Upper lobe of right lung (tissue), 1 donor: ENCODE measurements around the gene ALDH9A1. TPM values are rescaled to one million over a fixed set of nuclear protein-coding genes. Genes with fewer than 3 reads are reported as not detected.
"Not testable (repeated sequence)": the region's sequence is repeated elsewhere in the genome, so short reads cannot be mapped to it uniquely, and the experiment has no call there.

Experiments
- ATAC-seq: fragments of 200-7000 bp; cut with Tn5 transposase; one replicate; pipeline ENCODE4 v1.9.1; 2020; ENCODE audit warnings: mild to moderate bottlenecking, moderate library complexity
- DNase-seq: peaks from one replicate; pipeline ENCODE4 v3.0.0-alpha.2; 2020
- H3K27ac ChIP-seq: fragments of 200-600 bp; one replicate; pipeline ENCODE4 v1.8.0; 2022
- H3K27me3 ChIP-seq: fragments of 200-600 bp; one replicate; pipeline ENCODE4 v1.8.0; 2022; ENCODE audit warnings: mild to moderate bottlenecking
- H3K36me3 ChIP-seq: fragments of 200-600 bp; one replicate; pipeline ENCODE4 v1.8.0; 2022
- H3K4me1 ChIP-seq: fragments of 200-600 bp; one replicate; pipeline ENCODE4 v1.8.0; 2022
- H3K4me3 ChIP-seq: fragments of 200-600 bp; one replicate; pipeline ENCODE4 v1.8.0; 2022; ENCODE audit warnings: mild to moderate bottlenecking
- H3K9me3 ChIP-seq: fragments of 200-600 bp; one replicate; pipeline ENCODE4 v1.8.0; 2022
- intact Hi-C: fragments of 100-400 bp; cut with DNase I; formaldehyde crosslinking; loops from one replicate; pipeline ENCODE4 v1.11.0; 2022
- total RNA-seq: library from RNA; stranded (reverse); fragmentation: NEBNext Ultra II Directional; extraction: Animal tissue kit (Norgen Biotek cat#: 25700); gene quantifications from one replicate; pipeline ENCODE4 v1.2.1, GENCODE V29; 2021
- TF ChIP-seq, protein P1 (sequence below): fragments of 200-600 bp; IDR thresholded peaks from one replicate; pipeline ENCODE4 v1.8.0; 2022; ENCODE audit warnings: antibody characterized with exemption
- donor health status: DM: no; HTN: yes; CAD: no; lungs with severe emphysema.

Gene ALDH9A1
- total RNA-seq, 1 donor from 2014 or later, result 68.5 TPM

DNA sequence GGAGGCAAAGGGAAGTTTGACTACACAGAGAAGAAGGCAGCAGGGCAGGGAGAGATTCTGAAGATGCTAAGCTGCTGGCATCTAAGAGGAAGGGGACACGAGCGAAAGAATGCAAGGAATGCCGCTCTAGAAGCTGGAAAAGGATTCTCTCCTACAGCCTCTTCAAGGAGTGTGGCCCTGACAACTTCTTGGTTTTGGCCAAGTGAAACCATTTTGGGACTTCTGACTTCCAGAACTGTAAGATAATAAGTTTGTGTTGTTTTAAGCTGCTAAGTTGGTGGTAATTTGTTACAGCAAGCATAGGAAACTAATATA lies 38.8 kb downstream of the ALDH9A1 start:
- Histone ChIP-seq H3K4me1 (no peaks in the 10 kb centered on the region), H3K36me3 (peaks cover 70% of the 10 kb centered on the region), H3K4me3 (no peak overlapping the region), H3K27me3 (no peaks in the 10 kb centered on the region), H3K27ac (no peak overlapping the region), H3K9me3 (no peaks in the 10 kb centered on the region)
- TF ChIP-seq, protein P1, sequence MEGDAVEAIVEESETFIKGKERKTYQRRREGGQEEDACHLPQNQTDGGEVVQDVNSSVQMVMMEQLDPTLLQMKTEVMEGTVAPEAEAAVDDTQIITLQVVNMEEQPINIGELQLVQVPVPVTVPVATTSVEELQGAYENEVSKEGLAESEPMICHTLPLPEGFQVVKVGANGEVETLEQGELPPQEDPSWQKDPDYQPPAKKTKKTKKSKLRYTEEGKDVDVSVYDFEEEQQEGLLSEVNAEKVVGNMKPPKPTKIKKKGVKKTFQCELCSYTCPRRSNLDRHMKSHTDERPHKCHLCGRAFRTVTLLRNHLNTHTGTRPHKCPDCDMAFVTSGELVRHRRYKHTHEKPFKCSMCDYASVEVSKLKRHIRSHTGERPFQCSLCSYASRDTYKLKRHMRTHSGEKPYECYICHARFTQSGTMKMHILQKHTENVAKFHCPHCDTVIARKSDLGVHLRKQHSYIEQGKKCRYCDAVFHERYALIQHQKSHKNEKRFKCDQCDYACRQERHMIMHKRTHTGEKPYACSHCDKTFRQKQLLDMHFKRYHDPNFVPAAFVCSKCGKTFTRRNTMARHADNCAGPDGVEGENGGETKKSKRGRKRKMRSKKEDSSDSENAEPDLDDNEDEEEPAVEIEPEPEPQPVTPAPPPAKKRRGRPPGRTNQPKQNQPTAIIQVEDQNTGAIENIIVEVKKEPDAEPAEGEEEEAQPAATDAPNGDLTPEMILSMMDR, result no peak
- no peak for DNase-seq
- intact Hi-C loops, result no loop called here
- no peak for ATAC-seq

DNA sequence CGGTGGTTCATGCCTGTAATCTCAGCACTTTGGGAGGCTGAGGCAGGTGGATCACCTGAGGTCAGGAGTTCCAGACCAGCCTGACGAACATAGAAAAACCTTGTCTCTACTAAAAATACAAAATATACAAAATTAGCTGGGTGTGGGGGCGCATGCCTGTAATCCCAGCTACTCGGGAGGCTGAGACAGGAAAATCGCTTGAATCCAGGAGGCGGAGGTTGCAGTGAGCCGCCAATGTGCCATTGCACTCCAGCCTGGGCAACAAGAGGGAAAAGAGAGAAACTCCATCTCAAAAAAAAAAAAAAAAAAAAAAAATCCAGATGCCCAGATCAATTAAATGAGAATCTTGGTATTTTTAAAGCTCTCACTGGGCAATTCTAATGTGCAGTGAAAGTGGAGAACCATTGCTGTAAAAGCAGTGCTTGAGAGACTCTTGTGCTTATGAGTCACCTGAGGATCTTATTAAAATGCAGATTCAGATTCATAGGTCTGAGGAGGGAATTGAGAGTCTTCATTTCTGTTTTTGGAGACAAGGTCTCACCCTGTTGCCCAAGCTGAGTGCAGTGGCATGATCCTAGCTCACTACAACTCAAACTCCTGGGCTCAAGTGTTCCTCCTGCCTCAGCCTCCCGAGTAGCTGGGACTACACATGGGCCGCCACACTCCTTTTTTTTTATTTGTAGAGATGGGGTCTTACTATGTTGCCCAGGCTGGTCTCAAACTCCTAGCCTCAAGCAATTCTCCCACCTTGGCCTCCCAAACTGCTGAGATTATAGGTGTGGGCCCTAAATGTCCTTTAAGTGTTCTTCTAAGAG lies 39.4 kb downstream of the ALDH9A1 start:
- H3K4me1 ChIP-seq, H3K27me3 ChIP-seq, intact Hi-C loops, H3K9me3 ChIP-seq, H3K27ac ChIP-seq, DNase-seq, ATAC-seq, H3K4me3 ChIP-seq: not testable (repeated sequence)
- H3K36me3 ChIP-seq, result peaks cover 70% of the 10 kb centered on the region

DNA sequence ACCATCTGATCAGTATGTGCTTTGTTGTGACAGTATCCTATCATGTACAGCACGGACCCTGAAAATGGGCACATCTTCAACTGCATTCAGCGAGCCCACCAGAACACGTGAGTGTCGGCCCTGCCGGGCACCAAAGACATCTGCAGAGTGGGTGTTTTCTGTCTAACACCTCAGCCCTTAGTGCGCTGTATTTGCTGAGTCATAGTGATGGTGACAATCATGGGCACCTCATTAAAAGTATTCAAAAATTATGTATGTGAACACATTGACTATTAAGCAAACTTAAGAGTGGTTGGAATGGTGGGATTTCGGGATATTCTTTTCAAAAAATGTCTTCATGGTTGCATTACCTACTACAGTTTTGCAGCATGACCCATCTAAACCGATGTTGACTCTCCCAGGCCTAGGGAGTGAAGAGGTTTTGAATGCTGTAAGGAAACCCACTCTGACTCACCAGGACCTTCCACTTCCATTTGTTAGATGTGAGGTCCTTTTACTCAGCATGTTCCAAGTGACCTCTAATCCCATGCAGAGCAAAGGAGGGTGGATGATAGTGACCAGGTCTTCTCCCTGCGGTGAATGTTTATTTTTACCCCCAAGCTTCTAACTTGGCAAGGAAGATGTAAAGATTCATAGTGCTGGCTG lies 47.3 kb downstream of the ALDH9A1 start:
- ATAC-seq, result no peak
- intact Hi-C loops, result no loop called here
- no peak overlapping the region for H3K4me3 ChIP-seq

DNA sequence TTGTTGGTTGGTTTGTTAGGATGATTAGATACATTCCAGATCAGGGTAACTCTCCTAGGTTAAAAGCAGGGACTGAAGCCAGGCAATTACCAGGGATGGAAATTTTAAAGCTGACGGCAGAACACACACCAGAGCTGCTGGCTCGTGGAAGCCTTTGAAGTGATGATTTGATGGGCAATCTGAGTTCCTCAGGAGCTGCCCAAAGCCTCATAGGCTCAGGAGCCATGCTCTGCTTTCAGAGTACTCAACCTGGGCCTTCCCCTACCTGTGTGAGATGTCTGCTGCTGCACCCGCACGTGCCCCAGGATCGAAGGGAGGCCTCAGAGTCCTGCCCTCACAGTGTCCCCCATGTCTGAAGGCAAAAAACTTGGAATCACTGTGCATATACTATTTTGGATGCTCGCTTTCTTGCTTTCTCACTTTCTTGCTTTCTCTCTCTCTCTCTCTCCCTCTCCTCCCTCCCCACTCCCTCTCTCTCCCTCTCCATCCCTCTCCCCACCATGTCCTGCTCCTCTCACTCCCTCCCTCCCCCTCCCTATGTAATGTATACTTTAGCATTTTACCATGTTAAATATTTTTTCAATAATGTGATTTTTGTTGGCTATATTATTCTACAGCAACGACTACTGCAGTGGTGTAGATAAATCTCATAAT lies 49.3 kb downstream of the ALDH9A1 start:
- H3K4me3 ChIP-seq, result no peak overlapping the region
- H3K9me3 ChIP-seq, result no peaks in the 10 kb centered on the region
- DNase-seq, result no peak
- H3K27ac ChIP-seq, result no peak overlapping the region
- no peaks in the 10 kb centered on the region for H3K27me3 ChIP-seq
- ATAC-seq, result no peak
- TF ChIP-seq, protein P1, result no peak
- intact Hi-C loops, result no loop called here
- peaks cover 20% of the 10 kb centered on the region for H3K4me1 ChIP-seq
- peaks cover 45% of the 10 kb centered on the region for H3K36me3 ChIP-seq

More for the DNA sequence above, 47.3 kb downstream of the ALDH9A1 start:
- no peaks in the 10 kb centered on the region for H3K9me3 ChIP-seq
- DNase-seq, result no peak
- no peaks in the 10 kb centered on the region for H3K27me3 ChIP-seq
- peaks cover 66% of the 10 kb centered on the region for H3K36me3 ChIP-seq
- no peak overlapping the region for H3K27ac ChIP-seq
- TF ChIP-seq, protein P1, result no peak
- peaks cover 10% of the 10 kb centered on the region for H3K4me1 ChIP-seq

DNA sequence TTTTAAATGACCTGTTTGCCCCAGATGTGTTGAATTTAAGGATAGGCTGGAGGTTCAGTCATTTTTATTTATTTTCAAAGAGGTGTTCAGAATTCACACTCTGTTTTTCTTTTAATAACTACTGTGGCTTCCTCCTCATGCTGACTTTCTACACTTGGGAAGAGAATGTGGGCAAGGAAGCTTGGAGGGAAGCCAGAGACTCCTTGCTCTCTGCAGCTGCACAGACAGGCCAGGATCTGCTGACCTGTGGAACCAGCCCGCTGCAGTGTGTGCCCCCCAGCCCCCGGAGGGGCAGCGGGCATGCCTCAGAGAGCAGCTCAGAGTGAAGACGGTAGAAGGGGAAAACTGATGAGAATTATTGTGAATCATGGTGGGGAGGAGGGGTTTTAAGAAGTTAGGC lies 50.4 kb downstream of the ALDH9A1 start:
- ATAC-seq (no peak), DNase-seq (no peak)
- Histone ChIP-seq H3K9me3 (no peaks in the 10 kb centered on the region), H3K4me1 (peaks cover 20% of the 10 kb centered on the region), H3K27ac (no peak overlapping the region), H3K27me3 (no peaks in the 10 kb centered on the region), H3K4me3 (no peak overlapping the region), H3K36me3 (peaks cover 35% of the 10 kb centered on the region)
- TF ChIP-seq, protein P1, result no peak
- intact Hi-C loops, result no loop called here

DNA sequence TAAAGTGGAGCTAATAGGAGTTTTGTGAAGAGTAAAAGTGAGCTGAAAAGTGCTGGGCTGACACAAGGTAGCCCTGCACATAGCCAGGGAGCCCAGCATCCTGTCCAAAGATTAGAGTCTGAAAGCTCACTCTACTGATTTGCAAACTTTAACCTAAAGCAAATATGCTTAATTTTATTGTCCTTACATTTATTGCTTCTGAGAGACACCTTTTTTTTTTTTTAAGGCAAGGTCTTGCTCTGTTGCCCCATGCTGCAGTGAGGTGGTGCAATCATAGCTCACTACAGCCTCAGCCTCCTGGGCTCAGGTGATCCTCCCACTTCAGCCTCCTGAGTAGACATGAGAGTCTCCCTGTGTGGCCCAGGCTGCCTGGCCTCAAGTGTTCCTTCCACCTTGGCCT lies 50.8 kb downstream of the ALDH9A1 start:
- H3K27ac ChIP-seq, result no peak overlapping the region
- DNase-seq (no peak), ATAC-seq (no peak)

More for the DNA sequence above, 50.8 kb downstream of the ALDH9A1 start:
- H3K9me3 ChIP-seq, result no peaks in the 10 kb centered on the region
- intact Hi-C loops, result no loop called here
- peaks cover 31% of the 10 kb centered on the region for H3K36me3 ChIP-seq
- H3K27me3 ChIP-seq, result no peaks in the 10 kb centered on the region
- no peak overlapping the region for H3K4me3 ChIP-seq
- peaks cover 23% of the 10 kb centered on the region for H3K4me1 ChIP-seq
- TF ChIP-seq, protein P1, result no peak
